HCT116 (cell line): ENCODE measurements around the gene ZNF521. TPM values are rescaled to one million over a fixed set of nuclear protein-coding genes. Genes with fewer than 3 reads are reported as not detected.

ENCODE experiments used
- ATAC-seq: fragments of 200-7000 bp; cut with Tn5 transposase; 2 replicates; pipeline ENCODE4 v1.9.1; 2020; ENCODE audit warnings: mild to moderate bottlenecking, moderate library complexity
- BruUV-seq: library from RNA; stranded (reverse); fragments of 400-500 nt; replicated peaks from 2 replicates; lab custom pipeline; 2021; lab: Mats Ljungman, UMichigan
- CTCF ChIA-PET: fragments of 300-600 bp; sonication (Branson Sonifier 250); formaldehyde crosslinking; loops from one replicate; lab custom pipeline; 2021; ENCODE audit warnings: antibody characterized with exemption; lab: Charles Lee
- POLR2A ChIA-PET: fragments of 300-600, 350-600 bp; sonication (Branson Sonifier 250); formaldehyde crosslinking; loops from one replicate; lab custom pipeline; 2021; ENCODE audit warnings: antibody characterized with exemption; lab: Charles Lee
- RAD21 ChIA-PET, 2 experiments: fragments of 300-600 bp; sonication (Branson Sonifier 250); formaldehyde crosslinking; loops; one replicate each; lab custom pipeline; 2023; ENCODE audit warnings: low total read pairs in 2 of 2; ENCODE audit not compliant: uncharacterized antibody in 2 of 2, unreplicated experiment in 2 of 2, low non-redundant PET in 1 of 2; lab: Charles Lee
- DNase-seq: peaks from one replicate; pipeline ENCODE4 v3.0.0-alpha.2; 2010; ENCODE audit warnings: low read depth, low spot score
- H2AFZ ChIP-seq: fragments of 200-600 bp; shearing (Covaris generic), sonication (generic); 2 replicates; pipeline ENCODE4 v1.6.1; 2017; ENCODE audit warnings: low read depth, mixed run types, mixed read lengths, antibody characterized with exemption, low read length; ENCODE audit not compliant: poor library complexity, severe bottlenecking
- H3K27ac ChIP-seq: 2 replicates; pipeline ENCODE4 v1.5.1; 2012; ENCODE audit warnings: low read depth, low read length
- H3K27me3 ChIP-seq: fragments of 200-600 bp; sonication (generic); 2 replicates; pipeline ENCODE4 v1.6.1; 2016; ENCODE audit warnings: mixed run types, low read length, mixed read lengths; ENCODE audit not compliant: insufficient read depth
- H3K36me3 ChIP-seq, 2 experiments: fragments of 200-500 bp in 1 of 2; fragments of 200-600 bp in 1 of 2; sonication (Bioruptor generic) in 1 of 2; sonication (generic) in 1 of 2; 2 replicates each; pipeline versions ENCODE4 v1.5.1 to v1.6.1; 2014 to 2016; ENCODE audit warnings: low read length in 2 of 2, inconsistent platforms in 1 of 2, mixed read lengths in 1 of 2, mixed run types in 1 of 2; ENCODE audit not compliant: insufficient read depth in 2 of 2, control insufficient read depth in 1 of 2
- H3K4me1 ChIP-seq, 2 experiments: fragments of 200-600 bp in 1 of 2; sonication (generic) in 1 of 2; 2 replicates each; pipeline versions ENCODE4 v1.5.1 to v1.6.1; 2012 to 2017; ENCODE audit warnings: low read length in 2 of 2, inconsistent platforms in 1 of 2, mild to moderate bottlenecking in 1 of 2, mixed read lengths in 1 of 2, mixed run types in 1 of 2, moderate library complexity in 1 of 2; ENCODE audit not compliant: insufficient read depth in 2 of 2, control insufficient read depth in 1 of 2
- H3K4me2 ChIP-seq: fragments of 200-600 bp; sonication (generic); 2 replicates; pipeline ENCODE4 v1.6.1; 2017; ENCODE audit warnings: mixed run types, low read length, mixed read lengths
- H3K4me3 ChIP-seq, 2 experiments: fragments of 200-600 bp in 1 of 2; sonication (generic) in 1 of 2; replicated peaks in 1 of 2; 2 replicates each; pipeline ENCODE4 v1.5.1; 2011 to 2016; ENCODE audit warnings: low read length in 2 of 2, control low read depth in 1 of 2, low read depth in 1 of 2, mild to moderate bottlenecking in 1 of 2, mixed read lengths in 1 of 2, mixed run types in 1 of 2
- H3K79me2 ChIP-seq: fragments of 200-600 bp; sonication (generic); 2 replicates; pipeline ENCODE4 v1.6.1; 2017; ENCODE audit warnings: mild to moderate bottlenecking, mixed run types, low read length, moderate library complexity, mixed read lengths; ENCODE audit not compliant: insufficient read depth
- H3K9ac ChIP-seq: fragments of 200-600 bp; sonication (generic); 2 replicates; pipeline ENCODE4 v1.6.1; 2016; ENCODE audit warnings: low read length, mixed read lengths
- H3K9me2 ChIP-seq: fragments of 200-600 bp; sonication (generic), shearing (Covaris generic); 2 replicates; pipeline ENCODE4 v1.6.1; 2017; ENCODE audit warnings: mixed run types, mild to moderate bottlenecking, moderate library complexity; ENCODE audit not compliant: insufficient read depth
- H3K9me3 ChIP-seq, 2 experiments: fragments of 200-500 bp in 1 of 2; fragments of 200-600 bp in 1 of 2; sonication (Bioruptor generic) in 1 of 2; sonication (generic) in 1 of 2; 2 replicates each; pipeline ENCODE4 v1.6.1; 2014 to 2017; ENCODE audit warnings: low read length in 2 of 2, mixed read lengths in 2 of 2, inconsistent platforms in 1 of 2, low read depth in 1 of 2, mild to moderate bottlenecking in 1 of 2, mixed run types in 1 of 2, moderate library complexity in 1 of 2; ENCODE audit not compliant: control insufficient read depth in 1 of 2, insufficient read depth in 1 of 2
- H4K20me1 ChIP-seq: fragments of 200-600 bp; sonication (generic), shearing (Covaris generic); 2 replicates; pipeline ENCODE4 v1.6.1; 2017; ENCODE audit warnings: mixed run types, mild to moderate bottlenecking, moderate library complexity; ENCODE audit not compliant: insufficient read depth
- CBX3 ChIP-seq: IDR thresholded peaks from 2 replicates; pipeline ENCODE4 v1.6.1; 2012; ENCODE audit warnings: low read depth
- CEBPB ChIP-seq: IDR thresholded peaks from 2 replicates; pipeline ENCODE4 v1.6.1; 2012; ENCODE audit warnings: low read depth
- ELF1 ChIP-seq: IDR thresholded peaks from 2 replicates; pipeline ENCODE4 v1.6.1; 2012; ENCODE audit warnings: low read depth, borderline replicate concordance
- EZH2 ChIP-seq: fragments of 200-600 bp; sonication (generic); IDR thresholded peaks from 2 replicates; pipeline ENCODE4 v1.6.1; 2017; ENCODE audit warnings: antibody characterized with exemption, mixed run types
- EZH2phosphoT487 ChIP-seq: fragments of 200-600 bp; IDR thresholded peaks from 2 replicates; pipeline ENCODE4 v1.6.1; 2018; ENCODE audit warnings: antibody characterized with exemption, borderline replicate concordance
- JUND ChIP-seq: IDR thresholded peaks from 2 replicates; pipeline ENCODE4 v1.6.1; 2012
- POLR2A ChIP-seq: IDR thresholded peaks from 2 replicates; pipeline ENCODE4 v1.7.0; 2011; ENCODE audit warnings: borderline replicate concordance; ENCODE audit not compliant: insufficient read depth, insufficient read length; ENCODE audit errors: extremely low read depth
- POLR2AphosphoS5 ChIP-seq: IDR thresholded peaks from 2 replicates; pipeline ENCODE4 v1.6.1; 2011; ENCODE audit warnings: mild to moderate bottlenecking, low read depth, low read length, moderate library complexity
- SP1 ChIP-seq: IDR thresholded peaks from 2 replicates; pipeline ENCODE4 v1.6.1; 2012; ENCODE audit warnings: low read depth
- SRF ChIP-seq: IDR thresholded peaks from 2 replicates; pipeline ENCODE4 v1.6.1; 2012; ENCODE audit warnings: low read depth
- TCF7L2 ChIP-seq: IDR thresholded peaks from 2 replicates; pipeline ENCODE4 v1.7.0; 2011; ENCODE audit warnings: borderline replicate concordance, inconsistent platforms; ENCODE audit not compliant: insufficient read depth, insufficient read length; ENCODE audit errors: extremely low read depth
- ZNF274 ChIP-seq: fragments of 200-500 bp; sonication (Bioruptor generic); IDR thresholded peaks from 2 replicates; pipeline ENCODE4 v1.6.1; 2014; ENCODE audit warnings: mild to moderate bottlenecking, low read depth, low read length, inconsistent platforms
- intact Hi-C: fragments of 100-400 bp; cut with micrococcal nuclease; formaldehyde crosslinking; loops from 2 replicates; pipeline ENCODE4 v1.10.0; 2022
- total RNA-seq: library from RNA; stranded (reverse); gene quantifications from one replicate; pipeline ENCODE4 v1.2.1, GENCODE V29; 2021; ENCODE audit not compliant: unreplicated experiment
- TF ChIP-seq, protein P1 (sequence below), 3 experiments: fragments of 200-600 bp in 1 of 3; sonication (generic) in 1 of 3; IDR thresholded peaks in 2 of 3; conservative IDR thresholded peaks in 1 of 3; 2 replicates each; pipeline ENCODE4 v1.5.1; 2012 to 2017; ENCODE audit warnings: low read depth in 2 of 3, low read length in 2 of 3, antibody characterized with exemption in 1 of 3, borderline replicate concordance in 1 of 3, control low read depth in 1 of 3, mild to moderate bottlenecking in 1 of 3, mixed read lengths in 1 of 3, mixed run types in 1 of 3, moderate library complexity in 1 of 3; ENCODE audit not compliant: insufficient read depth in 1 of 3
- TF ChIP-seq, protein P2 (sequence below): IDR thresholded peaks from 2 replicates; pipeline ENCODE4 v1.6.1; 2011; ENCODE audit warnings: mild to moderate bottlenecking, low read length, moderate library complexity; ENCODE audit not compliant: insufficient replicate concordance; ENCODE audit errors: extremely low read depth

ZNF521 gene
- total RNA-seq, 1 experiment from 2014 or later, result 0.10 TPM

DNA sequence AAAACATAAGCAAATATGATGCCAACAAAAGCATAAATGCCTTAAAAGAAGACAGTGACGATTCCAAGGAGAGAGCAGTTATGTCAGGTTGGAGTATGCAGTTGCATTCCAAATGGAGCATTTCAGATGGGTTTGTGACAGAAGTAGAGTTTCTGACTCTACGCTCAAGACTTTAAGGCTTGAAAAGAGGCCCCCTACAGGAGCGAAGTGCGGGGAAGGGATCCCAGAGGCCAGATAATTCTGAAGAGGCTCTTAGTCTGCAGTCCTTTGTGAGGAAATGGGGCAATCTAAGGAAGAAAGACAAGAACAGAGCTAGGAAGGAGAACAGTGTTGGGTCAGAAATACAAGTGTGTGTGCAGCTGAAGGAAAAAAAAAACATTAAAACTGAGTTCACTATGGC is 95.5 kb downstream of the ZNF521 start:
- intact Hi-C loops, result no loop called here

More for the DNA sequence above, 95.5 kb downstream of the ZNF521 start:
- ChIA-PET POLR2A (no interaction called here), CTCF (no interaction called here), RAD21 (no interaction called here)
- TF ChIP-seq, protein P1, sequence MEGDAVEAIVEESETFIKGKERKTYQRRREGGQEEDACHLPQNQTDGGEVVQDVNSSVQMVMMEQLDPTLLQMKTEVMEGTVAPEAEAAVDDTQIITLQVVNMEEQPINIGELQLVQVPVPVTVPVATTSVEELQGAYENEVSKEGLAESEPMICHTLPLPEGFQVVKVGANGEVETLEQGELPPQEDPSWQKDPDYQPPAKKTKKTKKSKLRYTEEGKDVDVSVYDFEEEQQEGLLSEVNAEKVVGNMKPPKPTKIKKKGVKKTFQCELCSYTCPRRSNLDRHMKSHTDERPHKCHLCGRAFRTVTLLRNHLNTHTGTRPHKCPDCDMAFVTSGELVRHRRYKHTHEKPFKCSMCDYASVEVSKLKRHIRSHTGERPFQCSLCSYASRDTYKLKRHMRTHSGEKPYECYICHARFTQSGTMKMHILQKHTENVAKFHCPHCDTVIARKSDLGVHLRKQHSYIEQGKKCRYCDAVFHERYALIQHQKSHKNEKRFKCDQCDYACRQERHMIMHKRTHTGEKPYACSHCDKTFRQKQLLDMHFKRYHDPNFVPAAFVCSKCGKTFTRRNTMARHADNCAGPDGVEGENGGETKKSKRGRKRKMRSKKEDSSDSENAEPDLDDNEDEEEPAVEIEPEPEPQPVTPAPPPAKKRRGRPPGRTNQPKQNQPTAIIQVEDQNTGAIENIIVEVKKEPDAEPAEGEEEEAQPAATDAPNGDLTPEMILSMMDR (IDR thresholded peaks at IDR 0.05 in 2 of 3, conservative IDR thresholded peaks at IDR 0.05 in 1 of 3; ENCODE audit: borderline replicate concordance in 1 of 3, insufficient read depth in 1 of 3, low read depth in 2 of 3, low read length in 2 of 3), result no peak
- TF ChIP-seq JUND, result no peak
- no peak for TF ChIP-seq EZH2
- TF ChIP-seq CBX3, result no peak
- no peak for TF ChIP-seq TCF7L2
- no peak for TF ChIP-seq POLR2A
- no peak for TF ChIP-seq ELF1
- no peak for TF ChIP-seq SRF
- no peak for TF ChIP-seq SP1
- no peak for TF ChIP-seq ZNF274
- TF ChIP-seq CEBPB, result no peak
- TF ChIP-seq EZH2phosphoT487, result no peak
- TF ChIP-seq POLR2AphosphoS5, result no peak
- TF ChIP-seq, protein P2, sequence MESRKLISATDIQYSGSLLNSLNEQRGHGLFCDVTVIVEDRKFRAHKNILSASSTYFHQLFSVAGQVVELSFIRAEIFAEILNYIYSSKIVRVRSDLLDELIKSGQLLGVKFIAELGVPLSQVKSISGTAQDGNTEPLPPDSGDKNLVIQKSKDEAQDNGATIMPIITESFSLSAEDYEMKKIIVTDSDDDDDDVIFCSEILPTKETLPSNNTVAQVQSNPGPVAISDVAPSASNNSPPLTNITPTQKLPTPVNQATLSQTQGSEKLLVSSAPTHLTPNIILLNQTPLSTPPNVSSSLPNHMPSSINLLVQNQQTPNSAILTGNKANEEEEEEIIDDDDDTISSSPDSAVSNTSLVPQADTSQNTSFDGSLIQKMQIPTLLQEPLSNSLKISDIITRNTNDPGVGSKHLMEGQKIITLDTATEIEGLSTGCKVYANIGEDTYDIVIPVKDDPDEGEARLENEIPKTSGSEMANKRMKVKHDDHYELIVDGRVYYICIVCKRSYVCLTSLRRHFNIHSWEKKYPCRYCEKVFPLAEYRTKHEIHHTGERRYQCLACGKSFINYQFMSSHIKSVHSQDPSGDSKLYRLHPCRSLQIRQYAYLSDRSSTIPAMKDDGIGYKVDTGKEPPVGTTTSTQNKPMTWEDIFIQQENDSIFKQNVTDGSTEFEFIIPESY, result no peak
- no peaks in the 10 kb centered on the region for H3K36me3 ChIP-seq
- no peaks in the 10 kb centered on the region for H3K9me2 ChIP-seq
- H3K27ac ChIP-seq, result no peak overlapping the region
- H4K20me1 ChIP-seq, result no peaks in the 10 kb centered on the region
- H3K9me3 ChIP-seq, result 0 out of 4 replicates have a peak, but pooled peaks cover 0 to 4% of the 10 kb centered on the region in 2 experiments
- DNase-seq (no peak), ATAC-seq (no peak)
- no peak overlapping the region for H2AFZ ChIP-seq
- no peak overlapping the region for H3K4me3 ChIP-seq
- no peak overlapping the region for H3K4me2 ChIP-seq
- no peak overlapping the region for H3K9ac ChIP-seq
- no TSS peak for BruUV-seq
- H3K79me2 ChIP-seq, result no peaks in the 10 kb centered on the region
- no peaks in the 10 kb centered on the region for H3K27me3 ChIP-seq
- no peaks in the 10 kb centered on the region for H3K4me1 ChIP-seq
